GM15510 (cell line): ENCODE data around the gene PCDHB14.
"Not testable (repeated sequence)": the region's sequence is repeated elsewhere in the genome, so short reads cannot be mapped to it uniquely, and the experiment has no call there.

ENCODE experiments used
- POLR2A ChIP-seq: IDR thresholded peaks from 3 replicates; pipeline ENCODE4 v1.6.1; 2011; ENCODE audit warnings: borderline replicate concordance; ENCODE audit not compliant: insufficient read length; ENCODE audit errors: extremely low read depth

Gene PCDHB14

DNA sequence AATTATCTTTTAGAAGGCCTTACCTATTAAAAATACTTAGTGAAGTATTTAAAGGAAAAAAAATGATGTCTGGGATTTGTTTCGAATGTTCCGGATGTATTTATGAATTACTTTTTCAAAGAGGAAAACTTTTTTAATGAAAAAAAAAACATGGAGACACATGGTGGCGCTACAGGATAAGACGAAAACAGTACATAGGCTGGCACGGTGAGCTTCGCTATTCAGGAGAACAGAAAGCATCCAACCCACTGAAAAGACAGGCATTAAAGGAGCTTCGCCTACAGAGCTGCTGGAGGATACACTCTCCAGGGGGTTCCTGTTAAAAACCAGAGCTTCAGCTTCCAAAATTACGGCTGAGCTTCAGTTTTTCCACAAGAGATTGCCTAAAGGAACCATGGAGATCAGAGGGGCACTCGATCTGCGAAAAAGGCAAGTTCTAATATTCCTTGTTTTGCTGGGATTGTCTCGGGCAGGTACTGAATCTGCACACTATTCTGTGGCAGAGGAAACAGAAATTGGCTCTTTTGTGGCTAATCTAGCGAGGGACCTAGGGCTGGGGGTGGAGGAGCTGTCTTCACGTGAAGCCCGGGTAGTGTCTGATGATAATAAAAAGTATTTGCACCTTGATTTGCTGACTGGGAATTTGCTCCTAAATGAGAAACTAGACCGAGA is at the start of gene PCDHB14:
PCDHB14 (plus strand) TSS at position 232 of the 672 bp plus-strand sequence; CDS start at position 395, 163 bp downstream.
- TF ChIP-seq POLR2A: no peak

GRCh38 chr5:141175933-141176332 is 47.2 kb upstream of the PCDHB14 start:
- no peak for TF ChIP-seq POLR2A

DNA sequence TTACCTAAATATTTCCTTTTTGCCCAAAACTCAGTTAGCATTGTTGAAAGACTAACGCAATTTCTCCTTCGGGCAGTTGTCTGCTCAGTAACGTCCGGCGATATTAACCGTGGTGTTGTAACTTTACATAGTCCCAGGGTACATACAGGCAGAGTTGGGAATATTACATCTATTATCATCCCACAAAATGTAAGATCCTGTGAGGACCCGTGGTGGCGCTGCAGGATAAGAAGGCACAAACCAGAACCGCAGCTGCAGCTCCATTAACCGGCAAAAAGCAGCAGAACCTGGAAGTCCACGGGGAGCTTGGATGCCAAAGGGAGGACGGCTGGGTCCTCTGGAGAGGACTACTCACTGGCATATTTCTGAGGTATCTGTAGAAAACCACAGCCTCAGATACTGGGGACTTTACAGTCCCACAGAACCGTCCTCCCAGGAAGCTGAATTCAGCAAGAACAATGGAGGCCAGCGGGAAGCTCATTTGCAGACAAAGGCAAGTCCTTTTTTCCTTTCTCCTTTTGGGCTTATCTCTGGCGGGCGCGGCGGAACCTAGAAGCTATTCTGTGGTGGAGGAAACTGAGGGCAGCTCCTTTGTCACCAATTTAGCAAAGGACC is 45.5 kb upstream of the PCDHB14 start, which contains the start of gene PCDHB8:
PCDHB8 (plus strand) TSS at position 214 of the 615 bp plus-strand sequence; CDS start at position 459, 245 bp downstream.
- not testable (repeated sequence) for TF ChIP-seq POLR2A

GRCh38 chr5:141180313-141180712 is 42.8 kb upstream of the PCDHB14 start:
- no peak for TF ChIP-seq POLR2A

DNA sequence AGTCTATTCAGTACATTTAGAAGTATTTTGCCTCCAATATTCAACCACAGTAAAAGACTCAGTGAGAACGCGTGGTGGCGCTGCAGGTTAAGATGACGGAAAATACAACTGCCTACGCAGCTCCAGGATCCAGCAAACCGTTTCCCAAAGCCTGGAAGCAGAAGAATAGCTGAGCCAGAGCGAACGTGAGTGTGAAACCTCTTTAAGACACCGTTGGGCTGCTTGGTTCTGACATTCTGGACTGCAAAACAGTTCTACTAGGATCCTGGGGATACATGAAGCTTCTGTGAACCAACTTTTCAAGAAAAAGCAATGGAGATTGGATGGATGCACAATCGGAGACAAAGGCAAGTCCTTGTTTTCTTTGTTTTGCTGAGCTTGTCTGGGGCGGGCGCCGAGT is 40.9 kb upstream of the PCDHB14 start, which contains the start of gene PCDHB16:
PCDHB16 (plus strand) TSS at position 140 of the 400 bp plus-strand sequence; CDS start at position 313, 173 bp downstream.
- TF ChIP-seq POLR2A: no peak

DNA sequence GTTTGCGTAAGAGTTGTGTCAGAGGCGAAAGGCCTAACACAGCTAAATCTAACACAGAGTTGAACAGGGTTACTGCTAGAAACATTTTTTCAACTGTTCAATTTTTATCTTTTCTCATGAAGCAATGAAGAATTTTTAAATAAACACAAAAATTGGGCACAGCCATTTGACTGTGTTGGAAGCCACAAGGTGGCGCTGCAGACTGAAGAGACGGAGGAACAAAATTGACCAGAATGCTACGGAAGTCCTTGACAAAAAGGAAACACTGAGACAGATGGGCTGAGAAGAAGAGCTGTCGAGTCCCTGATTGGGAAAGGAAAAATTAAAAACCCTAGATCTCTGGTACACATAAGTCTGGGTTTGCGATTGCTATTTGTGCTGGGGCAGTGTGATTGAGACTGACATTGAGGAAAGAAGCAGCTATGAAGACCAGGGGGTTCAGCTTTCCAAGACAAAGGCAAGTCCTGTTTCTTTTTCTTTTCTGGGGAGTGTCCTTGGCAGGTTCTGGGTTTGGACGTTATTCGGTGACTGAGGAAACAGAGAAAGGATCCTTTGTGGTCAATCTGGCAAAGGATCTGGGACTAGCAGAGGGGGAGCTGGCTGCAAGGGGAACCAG is 36.1 kb upstream of the PCDHB14 start, which contains the start of gene PCDHB9:
PCDHB9 (plus strand) TSS at position 265 of the 616 bp plus-strand sequence; CDS start at position 423, 158 bp downstream.
- no peak for TF ChIP-seq POLR2A

DNA sequence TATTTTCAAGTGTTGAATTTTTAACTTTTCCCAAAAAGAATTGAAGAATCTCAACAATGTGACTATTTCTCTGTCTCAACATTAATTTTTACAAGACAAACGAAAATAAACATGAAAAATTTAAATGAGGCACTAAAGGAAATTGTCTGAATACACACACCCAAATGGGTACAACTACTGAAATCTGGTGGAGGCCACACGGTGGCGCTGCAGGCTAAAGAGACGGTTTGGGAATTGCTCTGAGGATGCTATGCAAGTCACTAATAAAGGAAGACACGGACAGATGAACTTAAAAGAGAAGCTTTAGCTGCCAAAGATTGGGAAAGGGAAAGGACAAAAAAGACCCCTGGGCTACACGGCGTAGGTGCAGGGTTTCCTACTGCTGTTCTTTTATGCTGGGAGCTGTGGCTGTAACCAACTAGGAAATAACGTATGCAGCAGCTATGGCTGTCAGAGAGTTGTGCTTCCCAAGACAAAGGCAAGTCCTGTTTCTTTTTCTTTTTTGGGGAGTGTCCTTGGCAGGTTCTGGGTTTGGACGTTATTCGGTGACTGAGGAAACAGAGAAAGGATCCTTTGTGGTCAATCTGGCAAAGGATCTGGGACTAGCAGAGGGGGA is 30.9 kb upstream of the PCDHB14 start, which contains the start of gene PCDHB10:
PCDHB10 (plus strand) TSS at position 244 of the 616 bp plus-strand sequence; CDS start at position 444, 200 bp downstream.
- no peak for TF ChIP-seq POLR2A

- TF ChIP-seq POLR2A: no peak
Measured at GRCh38 chr5:141196363-141196762, 26.8 kb upstream of the PCDHB14 start.

- no peak for TF ChIP-seq POLR2A
Measured at GRCh38 chr5:141199359-141200235, 23.5 kb upstream of the PCDHB14 start, which contains the start of gene PCDHB11. Gene PCDHB11, plus strand, starts transcription at chr5:141199627. Its CDS starts 148 bp downstream, at chr5:141199775.

- TF ChIP-seq POLR2A: no peak
Measured at GRCh38 chr5:141208478-141208877, 14.7 kb upstream of the PCDHB14 start, which contains the start of gene PCDHB12. Gene PCDHB12, plus strand, starts transcription at chr5:141208719. Its CDS starts 189 bp downstream, at chr5:141208908.

DNA sequence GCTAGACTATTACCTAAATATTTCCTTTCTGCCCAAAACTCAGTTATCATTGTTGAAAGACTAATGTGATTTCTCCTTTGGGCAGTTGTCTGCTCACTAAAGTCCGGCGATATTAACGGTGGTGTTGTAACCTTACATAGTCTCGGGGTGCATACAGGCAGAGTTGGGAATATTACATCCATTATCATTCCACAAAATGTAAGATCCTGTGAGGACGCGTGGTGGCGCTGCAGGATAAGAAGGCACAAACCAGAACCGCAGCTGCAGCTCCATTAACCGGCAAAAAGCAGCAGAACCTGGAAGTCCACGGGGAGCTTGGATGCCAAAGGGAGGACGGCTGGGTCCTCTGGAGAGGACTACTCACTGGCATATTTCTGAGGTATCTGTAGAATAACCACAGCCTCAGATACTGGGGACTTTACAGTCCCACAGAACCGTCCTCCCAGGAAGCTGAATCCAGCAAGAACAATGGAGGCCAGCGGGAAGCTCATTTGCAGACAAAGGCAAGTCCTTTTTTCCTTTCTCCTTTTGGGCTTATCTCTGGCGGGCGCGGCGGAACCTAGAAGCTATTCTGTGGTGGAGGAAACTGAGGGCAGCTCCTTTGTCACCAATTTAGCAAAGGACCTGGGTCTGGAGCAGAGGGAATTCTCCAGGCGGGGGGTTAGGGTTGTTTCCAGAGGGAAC is 9.3 kb upstream of the PCDHB14 start, which contains the start of gene PCDHB13:
PCDHB13 (plus strand) TSS at position 264 of the 684 bp plus-strand sequence; CDS start at position 469, 205 bp downstream.
- not testable (repeated sequence) for TF ChIP-seq POLR2A

- no peak for TF ChIP-seq POLR2A
Measured at GRCh38 chr5:141234109-141234667, 11.0 kb downstream of the PCDHB14 start.
